ENCODE results near the gene PILRA. TPM values are rescaled to one million over a fixed set of nuclear protein-coding genes. Genes with fewer than 3 reads are reported as not detected.

PILRA gene
- total and polyA plus RNA-seq, 2 experiments from 2014 or later: 0.38 to 5.3 TPM

DNA sequence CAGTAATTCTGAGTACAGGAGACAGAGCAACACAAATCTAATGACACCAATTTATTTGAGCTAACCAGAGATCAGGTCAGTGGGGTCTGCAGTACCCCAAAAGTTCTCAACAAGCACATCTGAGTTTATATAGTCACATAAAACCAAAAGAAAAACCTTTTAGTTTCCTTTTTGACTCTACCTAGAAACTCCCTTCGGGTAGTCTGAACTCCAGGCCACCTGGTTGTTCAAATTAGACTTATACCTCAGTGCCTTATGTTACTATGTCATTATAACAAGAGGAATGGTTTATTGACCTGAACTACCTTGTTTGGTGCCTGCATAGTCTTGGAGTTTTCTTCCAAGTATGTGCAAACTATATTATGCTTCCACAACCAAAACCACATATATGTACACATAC, 40.6 kb downstream of the PILRA start (continued):
- TF ChIP-seq, protein P1, sequence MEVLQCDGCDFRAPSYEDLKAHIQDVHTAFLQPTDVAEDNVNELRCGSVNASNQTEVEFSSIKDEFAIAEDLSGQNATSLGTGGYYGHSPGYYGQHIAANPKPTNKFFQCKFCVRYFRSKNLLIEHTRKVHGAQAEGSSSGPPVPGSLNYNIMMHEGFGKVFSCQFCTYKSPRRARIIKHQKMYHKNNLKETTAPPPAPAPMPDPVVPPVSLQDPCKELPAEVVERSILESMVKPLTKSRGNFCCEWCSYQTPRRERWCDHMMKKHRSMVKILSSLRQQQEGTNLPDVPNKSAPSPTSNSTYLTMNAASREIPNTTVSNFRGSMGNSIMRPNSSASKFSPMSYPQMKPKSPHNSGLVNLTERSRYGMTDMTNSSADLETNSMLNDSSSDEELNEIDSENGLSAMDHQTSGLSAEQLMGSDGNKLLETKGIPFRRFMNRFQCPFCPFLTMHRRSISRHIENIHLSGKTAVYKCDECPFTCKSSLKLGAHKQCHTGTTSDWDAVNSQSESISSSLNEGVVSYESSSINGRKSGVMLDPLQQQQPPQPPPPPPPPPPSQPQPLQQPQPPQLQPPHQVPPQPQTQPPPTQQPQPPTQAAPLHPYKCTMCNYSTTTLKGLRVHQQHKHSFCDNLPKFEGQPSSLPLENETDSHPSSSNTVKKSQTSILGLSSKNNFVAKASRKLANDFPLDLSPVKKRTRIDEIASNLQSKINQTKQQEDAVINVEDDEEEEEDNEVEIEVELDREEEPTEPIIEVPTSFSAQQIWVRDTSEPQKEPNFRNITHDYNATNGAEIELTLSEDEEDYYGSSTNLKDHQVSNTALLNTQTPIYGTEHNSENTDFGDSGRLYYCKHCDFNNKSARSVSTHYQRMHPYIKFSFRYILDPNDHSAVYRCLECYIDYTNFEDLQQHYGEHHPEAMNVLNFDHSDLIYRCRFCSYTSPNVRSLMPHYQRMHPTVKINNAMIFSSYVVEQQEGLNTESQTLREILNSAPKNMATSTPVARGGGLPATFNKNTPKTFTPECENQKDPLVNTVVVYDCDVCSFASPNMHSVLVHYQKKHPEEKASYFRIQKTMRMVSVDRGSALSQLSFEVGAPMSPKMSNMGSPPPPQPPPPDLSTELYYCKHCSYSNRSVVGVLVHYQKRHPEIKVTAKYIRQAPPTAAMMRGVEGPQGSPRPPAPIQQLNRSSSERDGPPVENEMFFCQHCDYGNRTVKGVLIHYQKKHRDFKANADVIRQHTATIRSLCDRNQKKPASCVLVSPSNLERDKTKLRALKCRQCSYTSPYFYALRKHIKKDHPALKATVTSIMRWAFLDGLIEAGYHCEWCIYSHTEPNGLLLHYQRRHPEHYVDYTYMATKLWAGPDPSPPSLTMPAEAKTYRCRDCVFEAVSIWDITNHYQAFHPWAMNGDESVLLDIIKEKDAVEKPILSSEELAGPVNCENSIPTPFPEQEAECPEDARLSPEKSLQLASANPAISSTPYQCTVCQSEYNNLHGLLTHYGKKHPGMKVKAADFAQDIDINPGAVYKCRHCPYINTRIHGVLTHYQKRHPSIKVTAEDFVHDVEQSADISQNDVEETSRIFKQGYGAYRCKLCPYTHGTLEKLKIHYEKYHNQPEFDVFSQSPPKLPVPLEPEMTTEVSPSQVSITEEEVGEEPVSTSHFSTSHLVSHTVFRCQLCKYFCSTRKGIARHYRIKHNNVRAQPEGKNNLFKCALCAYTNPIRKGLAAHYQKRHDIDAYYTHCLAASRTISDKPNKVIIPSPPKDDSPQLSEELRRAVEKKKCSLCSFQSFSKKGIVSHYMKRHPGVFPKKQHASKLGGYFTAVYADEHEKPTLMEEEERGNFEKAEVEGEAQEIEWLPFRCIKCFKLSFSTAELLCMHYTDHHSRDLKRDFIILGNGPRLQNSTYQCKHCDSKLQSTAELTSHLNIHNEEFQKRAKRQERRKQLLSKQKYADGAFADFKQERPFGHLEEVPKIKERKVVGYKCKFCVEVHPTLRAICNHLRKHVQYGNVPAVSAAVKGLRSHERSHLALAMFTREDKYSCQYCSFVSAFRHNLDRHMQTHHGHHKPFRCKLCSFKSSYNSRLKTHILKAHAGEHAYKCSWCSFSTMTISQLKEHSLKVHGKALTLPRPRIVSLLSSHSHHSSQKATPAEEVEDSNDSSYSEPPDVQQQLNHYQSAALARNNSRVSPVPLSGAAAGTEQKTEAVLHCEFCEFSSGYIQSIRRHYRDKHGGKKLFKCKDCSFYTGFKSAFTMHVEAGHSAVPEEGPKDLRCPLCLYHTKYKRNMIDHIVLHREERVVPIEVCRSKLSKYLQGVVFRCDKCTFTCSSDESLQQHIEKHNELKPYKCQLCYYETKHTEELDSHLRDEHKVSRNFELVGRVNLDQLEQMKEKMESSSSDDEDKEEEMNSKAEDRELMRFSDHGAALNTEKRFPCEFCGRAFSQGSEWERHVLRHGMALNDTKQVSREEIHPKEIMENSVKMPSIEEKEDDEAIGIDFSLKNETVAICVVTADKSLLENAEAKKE (CRISPR knock-in tag; IDR thresholded peaks at IDR 0.05): no peak
- TF ChIP-seq, protein P2, sequence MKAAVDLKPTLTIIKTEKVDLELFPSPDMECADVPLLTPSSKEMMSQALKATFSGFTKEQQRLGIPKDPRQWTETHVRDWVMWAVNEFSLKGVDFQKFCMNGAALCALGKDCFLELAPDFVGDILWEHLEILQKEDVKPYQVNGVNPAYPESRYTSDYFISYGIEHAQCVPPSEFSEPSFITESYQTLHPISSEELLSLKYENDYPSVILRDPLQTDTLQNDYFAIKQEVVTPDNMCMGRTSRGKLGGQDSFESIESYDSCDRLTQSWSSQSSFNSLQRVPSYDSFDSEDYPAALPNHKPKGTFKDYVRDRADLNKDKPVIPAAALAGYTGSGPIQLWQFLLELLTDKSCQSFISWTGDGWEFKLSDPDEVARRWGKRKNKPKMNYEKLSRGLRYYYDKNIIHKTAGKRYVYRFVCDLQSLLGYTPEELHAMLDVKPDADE (IDR thresholded peaks at IDR 0.05): no peak
- TF ChIP-seq CTCF (conservative IDR thresholded peaks at IDR 0.05; ENCODE audit: low read depth in 2 of 2) (no peak), POLR2AphosphoS5 (IDR thresholded peaks at IDR 0.05; ENCODE audit: low read depth) (no peak), ZNF331 (CRISPR knock-in tag; IDR thresholded peaks at IDR 0.05; ENCODE audit: low read depth) (no peak)

- H3K27me3 Mint-ChIP-seq (ENCODE audit: insufficient read depth, low read depth, poor library complexity): no peaks in the 10 kb centered on the region
- H3K27ac ChIP-seq (ENCODE audit: low read depth): no peak overlapping the region
- H3K4me3 ChIP-seq: no peak overlapping the region
- no peaks in the 10 kb centered on the region for H3F3A ChIP-seq (replicated peaks; ENCODE audit: low read depth)
- no peak overlapping the region for H3K4me3 Mint-ChIP-seq
- no peak overlapping the region for H2AFZ ChIP-seq
- no peaks in the 10 kb centered on the region for H3K9me2 ChIP-seq (ENCODE audit: insufficient read depth)
- peaks cover 3% of the 10 kb centered on the region; the same call in 1 of the 3 replicates for H3K4me1 Mint-ChIP-seq
- no peaks in the 10 kb centered on the region for H3K36me3 Mint-ChIP-seq (ENCODE audit: low read depth)
- H4K20me1 ChIP-seq (replicated peaks; ENCODE audit: insufficient read depth): no peaks in the 10 kb centered on the region; the same call in 1 of the 2 replicates
- H3K27ac Mint-ChIP-seq: no peak overlapping the region
- no peaks in the 10 kb centered on the region for H3K4me1 ChIP-seq (ENCODE audit: insufficient read depth)
- DNase-seq (ENCODE audit: low spot score) (no peak), ATAC-seq (no peak)
- H3K4me2 ChIP-seq: no peak overlapping the region
- TF ChIP-seq NANOG (IDR thresholded peaks at IDR 0.05; ENCODE audit: borderline replicate concordance) (no peak), REST (IDR thresholded peaks at IDR 0.05; ENCODE audit: unreplicated experiment) (no peak)
- no peaks in the 10 kb centered on the region for H3K36me3 ChIP-seq (ENCODE audit: insufficient read depth)
- no peaks in the 10 kb centered on the region for H3K27me3 ChIP-seq (ENCODE audit: insufficient read depth)
- H3K79me2 ChIP-seq (replicated peaks; ENCODE audit: insufficient read depth): no peaks in the 10 kb centered on the region
- H3K9me3 Mint-ChIP-seq: no peaks in the 10 kb centered on the region
Observed at GRCh38 chr7:100415448-100415847, 42.2 kb downstream of the PILRA start.
